GM12874 (cell line): ENCODE results near the gene EXOG.

Source experiments
- TF ChIP-seq, protein P1 (sequence below): IDR thresholded peaks from 2 replicates; pipeline ENCODE4 v1.5.1; 2011; ENCODE audit warnings: low read depth, mild to moderate bottlenecking, control low read depth, low read length, moderate library complexity; ENCODE audit not compliant: insufficient read depth

Gene EXOG

DNA sequence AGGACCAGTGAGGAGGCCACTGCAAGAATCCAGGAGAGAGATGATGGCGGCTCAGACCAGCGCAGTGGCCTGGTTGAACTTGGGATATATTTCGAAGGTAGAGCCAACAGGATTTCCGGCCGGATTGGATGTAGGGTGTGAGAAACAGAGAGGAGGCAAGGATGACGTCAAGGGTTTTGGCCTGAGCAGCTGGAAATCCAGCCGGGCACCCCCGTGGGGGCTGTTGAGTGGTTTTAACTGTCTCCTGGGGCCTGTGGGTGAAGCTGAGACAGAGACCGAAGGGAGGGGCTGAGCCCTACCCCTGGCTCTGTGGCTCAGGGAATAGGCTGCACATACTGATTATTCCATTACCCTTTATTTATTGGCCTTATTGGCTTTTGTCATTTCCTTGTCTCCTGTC lies 45.7 kb downstream of the EXOG start:
- TF ChIP-seq, protein P1, sequence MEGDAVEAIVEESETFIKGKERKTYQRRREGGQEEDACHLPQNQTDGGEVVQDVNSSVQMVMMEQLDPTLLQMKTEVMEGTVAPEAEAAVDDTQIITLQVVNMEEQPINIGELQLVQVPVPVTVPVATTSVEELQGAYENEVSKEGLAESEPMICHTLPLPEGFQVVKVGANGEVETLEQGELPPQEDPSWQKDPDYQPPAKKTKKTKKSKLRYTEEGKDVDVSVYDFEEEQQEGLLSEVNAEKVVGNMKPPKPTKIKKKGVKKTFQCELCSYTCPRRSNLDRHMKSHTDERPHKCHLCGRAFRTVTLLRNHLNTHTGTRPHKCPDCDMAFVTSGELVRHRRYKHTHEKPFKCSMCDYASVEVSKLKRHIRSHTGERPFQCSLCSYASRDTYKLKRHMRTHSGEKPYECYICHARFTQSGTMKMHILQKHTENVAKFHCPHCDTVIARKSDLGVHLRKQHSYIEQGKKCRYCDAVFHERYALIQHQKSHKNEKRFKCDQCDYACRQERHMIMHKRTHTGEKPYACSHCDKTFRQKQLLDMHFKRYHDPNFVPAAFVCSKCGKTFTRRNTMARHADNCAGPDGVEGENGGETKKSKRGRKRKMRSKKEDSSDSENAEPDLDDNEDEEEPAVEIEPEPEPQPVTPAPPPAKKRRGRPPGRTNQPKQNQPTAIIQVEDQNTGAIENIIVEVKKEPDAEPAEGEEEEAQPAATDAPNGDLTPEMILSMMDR, result no peak

DNA sequence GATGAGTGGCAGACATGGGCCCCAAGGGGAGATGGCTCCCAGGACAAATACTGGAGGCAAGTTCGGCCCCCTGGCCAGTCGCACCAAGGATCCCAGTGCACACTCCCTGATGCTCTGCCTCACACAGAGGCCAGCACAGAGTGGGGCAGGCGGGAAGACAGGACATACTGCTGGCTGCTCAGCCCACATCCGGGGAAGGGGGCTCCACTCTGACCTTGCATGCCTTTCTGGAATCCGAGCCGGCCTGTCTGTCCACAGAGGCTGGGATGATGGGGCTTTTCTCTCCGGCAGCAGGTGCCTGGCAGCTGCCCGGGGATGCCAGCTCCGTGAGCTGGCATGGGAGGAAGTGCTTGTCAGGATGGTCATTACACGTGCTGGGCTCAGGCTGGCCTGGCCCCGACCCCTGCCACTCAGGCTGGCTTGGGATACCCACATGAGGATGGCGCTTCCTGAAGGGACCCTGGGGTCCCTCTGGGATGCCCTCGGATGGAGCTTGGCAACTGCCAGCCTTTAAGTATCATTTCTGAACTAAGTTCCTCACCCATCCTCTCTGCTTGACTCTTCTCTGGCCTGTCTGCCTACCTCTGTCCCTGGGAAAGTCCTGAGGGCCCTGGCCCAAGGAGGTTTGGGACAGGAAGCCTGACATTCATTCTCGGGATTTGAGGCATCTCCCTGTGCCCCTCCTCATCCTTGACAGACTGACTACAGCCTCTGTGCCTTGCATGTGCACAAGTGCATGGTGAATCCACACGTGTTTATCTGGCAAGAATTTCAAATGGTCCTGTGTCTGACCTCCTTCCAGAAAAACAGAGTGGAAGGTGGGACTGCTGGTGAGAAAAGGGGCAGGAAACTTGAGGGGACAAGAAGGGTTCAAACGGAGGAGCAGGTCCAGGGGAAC lies 46.5 kb downstream of the EXOG start:
- TF ChIP-seq, protein P1, result no peak

DNA sequence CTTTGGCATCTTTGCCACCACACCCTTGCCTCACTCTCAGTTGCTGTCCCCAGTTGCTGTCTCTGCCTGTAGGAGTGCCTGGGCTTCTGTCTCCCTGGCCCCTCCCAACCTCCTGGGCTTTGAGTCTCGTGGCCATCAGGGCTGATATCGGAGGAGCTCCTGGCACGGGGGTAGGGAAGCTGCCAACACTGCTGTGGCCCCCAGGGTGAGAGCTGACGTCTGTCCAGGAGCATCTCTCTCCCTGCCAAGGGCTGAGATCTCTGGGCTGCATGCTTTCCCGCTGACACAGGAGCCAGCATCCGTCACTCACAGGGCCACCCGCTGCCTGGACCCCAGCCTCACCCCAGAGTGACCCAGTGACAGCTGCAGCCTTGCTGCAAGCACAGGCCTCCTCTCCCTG lies 47.4 kb downstream of the EXOG start:
- TF ChIP-seq, protein P1, result no peak

DNA sequence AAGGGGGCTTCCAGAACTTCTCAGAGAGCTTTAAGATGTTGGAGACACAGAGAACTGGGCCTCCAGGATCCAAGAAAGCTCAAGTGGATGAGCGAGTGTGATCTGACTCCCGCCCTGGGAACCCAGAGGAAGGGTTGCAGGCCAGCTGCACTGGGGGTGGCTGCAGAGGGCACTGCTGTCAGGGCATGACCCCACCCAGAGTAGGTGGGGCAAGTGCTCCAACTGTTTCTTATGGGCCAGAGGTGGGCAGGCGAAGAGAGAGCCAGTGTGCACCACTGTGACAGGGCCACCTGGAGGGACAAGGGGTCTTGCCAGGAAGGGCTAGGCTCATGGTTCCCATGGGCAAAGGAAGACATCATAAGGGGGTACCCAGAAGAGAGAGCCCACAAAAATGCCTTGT lies 48.8 kb downstream of the EXOG start:
- TF ChIP-seq, protein P1, result no peak

DNA sequence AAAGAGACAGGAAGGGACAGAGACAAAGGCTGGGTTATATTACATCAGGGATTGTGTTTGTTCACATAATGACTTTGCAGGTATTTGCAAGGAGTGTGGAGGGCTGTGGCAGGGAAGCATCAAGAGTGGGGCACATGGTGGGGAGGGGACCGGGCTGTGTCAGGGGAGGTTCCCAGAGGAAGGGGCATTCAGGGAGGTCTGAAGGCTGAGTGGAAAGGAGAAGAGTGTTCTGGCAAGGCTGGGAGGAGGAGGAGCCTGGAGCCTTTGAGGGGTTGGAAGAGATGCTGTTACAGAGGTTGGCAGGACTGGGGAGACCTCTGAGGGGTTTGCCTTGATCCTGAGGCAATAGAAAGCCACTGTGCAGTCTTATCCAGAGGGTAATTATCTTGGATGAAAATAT lies 49.4 kb downstream of the EXOG start:
- TF ChIP-seq, protein P1, result no peak

DNA sequence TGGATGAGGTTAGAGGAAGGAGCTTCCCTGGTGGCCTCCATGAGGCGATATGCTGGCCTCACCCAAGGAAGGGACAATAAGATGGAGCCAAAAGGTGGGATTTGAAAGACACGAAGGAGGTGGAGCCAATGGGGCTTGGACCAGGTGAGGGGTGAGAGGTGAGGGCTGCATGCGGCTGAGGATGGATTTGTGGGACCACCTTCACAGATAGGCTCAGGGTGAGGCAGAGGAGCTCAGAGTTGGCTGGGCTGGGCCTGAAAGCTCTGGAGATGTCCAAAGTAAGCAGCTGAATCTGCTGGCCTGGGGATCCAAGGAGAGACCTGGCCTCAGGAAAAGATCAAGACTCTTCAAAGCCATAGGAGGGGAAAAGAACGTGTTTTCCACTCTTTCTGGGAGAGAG lies 49.8 kb downstream of the EXOG start:
- TF ChIP-seq, protein P1, result no peak

DNA sequence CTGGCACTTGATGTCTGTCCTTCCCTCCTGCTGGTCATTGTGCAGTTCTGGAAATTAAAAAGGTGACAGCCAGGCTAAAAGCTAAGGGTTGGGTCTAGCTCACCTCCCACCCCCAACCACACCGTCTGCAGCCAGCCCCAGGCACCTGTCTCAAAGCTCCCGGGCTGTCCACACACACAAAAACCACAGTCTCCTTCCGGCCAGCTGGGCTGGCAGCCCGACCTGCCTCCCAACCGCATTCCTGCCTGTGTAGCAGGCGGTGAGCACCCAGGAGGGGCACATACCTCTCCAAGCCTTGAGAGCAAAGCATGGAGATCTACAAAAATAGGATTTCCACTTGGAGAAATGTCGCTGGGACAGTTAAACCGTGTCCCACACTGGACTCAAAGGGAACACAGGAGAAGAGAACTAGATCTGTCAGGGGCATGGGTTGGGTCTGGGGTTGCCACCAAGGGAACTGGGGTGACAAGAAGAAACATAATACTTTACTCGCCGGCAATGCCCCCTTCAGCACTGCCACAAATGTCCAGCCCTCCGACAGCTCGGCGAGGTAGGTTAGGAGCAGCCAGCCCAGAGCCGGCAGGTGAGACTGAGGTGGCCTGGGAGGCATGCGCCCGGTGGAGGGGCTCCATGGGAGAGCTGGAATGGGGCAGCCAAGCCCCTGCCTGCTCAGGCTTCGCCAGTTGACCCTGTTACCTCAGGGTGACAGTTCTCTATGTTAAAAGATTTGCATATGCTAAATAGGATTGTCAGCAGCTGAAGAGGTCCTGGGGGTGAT lies 52.2 kb downstream of the EXOG start:
- TF ChIP-seq, protein P1, result no peak
